ENCODE data around the gene APP.

Gene APP

DNA sequence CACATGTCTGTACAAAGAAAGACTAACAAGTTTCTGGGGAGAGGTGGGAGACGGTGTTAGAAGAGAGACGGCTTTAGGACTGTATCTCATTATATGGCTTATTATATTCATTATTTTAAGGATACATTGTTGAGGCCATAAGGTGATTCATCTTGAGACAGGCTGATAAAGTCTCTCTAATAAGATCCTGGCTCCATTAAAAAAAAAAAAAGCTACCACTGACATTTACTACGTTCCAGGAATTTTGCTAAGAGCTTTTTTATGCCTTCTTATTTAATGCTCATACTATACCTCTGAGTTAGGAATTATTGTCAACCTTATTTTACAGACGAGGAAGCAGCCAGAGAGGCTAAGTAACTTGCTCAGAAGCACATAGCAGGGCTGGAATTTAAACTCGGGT is 262.1 kb downstream of the APP start:
- no peaks in the 10 kb centered on the region for H3K27me3 ChIP-seq (ENCODE audit: insufficient read depth, poor library complexity, severe bottlenecking)
- H3K4me3 ChIP-seq (replicated peaks; ENCODE audit: insufficient read depth, low read length), result no peak overlapping the region
- no peak overlapping the region for H3K27ac ChIP-seq (replicated peaks)
- TF ChIP-seq SPI1 (IDR thresholded peaks at IDR 0.05; ENCODE audit: borderline replicate concordance, low read depth) (no peak), GABPA (IDR thresholded peaks at IDR 0.05; ENCODE audit: low read depth) (no peak), POLR2AphosphoS5 (IDR thresholded peaks at IDR 0.05; ENCODE audit: low read depth) (no peak)
- TF ChIP-seq, protein P1, sequence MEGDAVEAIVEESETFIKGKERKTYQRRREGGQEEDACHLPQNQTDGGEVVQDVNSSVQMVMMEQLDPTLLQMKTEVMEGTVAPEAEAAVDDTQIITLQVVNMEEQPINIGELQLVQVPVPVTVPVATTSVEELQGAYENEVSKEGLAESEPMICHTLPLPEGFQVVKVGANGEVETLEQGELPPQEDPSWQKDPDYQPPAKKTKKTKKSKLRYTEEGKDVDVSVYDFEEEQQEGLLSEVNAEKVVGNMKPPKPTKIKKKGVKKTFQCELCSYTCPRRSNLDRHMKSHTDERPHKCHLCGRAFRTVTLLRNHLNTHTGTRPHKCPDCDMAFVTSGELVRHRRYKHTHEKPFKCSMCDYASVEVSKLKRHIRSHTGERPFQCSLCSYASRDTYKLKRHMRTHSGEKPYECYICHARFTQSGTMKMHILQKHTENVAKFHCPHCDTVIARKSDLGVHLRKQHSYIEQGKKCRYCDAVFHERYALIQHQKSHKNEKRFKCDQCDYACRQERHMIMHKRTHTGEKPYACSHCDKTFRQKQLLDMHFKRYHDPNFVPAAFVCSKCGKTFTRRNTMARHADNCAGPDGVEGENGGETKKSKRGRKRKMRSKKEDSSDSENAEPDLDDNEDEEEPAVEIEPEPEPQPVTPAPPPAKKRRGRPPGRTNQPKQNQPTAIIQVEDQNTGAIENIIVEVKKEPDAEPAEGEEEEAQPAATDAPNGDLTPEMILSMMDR (IDR thresholded peaks at IDR 0.05; ENCODE audit: insufficient read depth, low read length), result no peak
- TF ChIP-seq, protein P2, sequence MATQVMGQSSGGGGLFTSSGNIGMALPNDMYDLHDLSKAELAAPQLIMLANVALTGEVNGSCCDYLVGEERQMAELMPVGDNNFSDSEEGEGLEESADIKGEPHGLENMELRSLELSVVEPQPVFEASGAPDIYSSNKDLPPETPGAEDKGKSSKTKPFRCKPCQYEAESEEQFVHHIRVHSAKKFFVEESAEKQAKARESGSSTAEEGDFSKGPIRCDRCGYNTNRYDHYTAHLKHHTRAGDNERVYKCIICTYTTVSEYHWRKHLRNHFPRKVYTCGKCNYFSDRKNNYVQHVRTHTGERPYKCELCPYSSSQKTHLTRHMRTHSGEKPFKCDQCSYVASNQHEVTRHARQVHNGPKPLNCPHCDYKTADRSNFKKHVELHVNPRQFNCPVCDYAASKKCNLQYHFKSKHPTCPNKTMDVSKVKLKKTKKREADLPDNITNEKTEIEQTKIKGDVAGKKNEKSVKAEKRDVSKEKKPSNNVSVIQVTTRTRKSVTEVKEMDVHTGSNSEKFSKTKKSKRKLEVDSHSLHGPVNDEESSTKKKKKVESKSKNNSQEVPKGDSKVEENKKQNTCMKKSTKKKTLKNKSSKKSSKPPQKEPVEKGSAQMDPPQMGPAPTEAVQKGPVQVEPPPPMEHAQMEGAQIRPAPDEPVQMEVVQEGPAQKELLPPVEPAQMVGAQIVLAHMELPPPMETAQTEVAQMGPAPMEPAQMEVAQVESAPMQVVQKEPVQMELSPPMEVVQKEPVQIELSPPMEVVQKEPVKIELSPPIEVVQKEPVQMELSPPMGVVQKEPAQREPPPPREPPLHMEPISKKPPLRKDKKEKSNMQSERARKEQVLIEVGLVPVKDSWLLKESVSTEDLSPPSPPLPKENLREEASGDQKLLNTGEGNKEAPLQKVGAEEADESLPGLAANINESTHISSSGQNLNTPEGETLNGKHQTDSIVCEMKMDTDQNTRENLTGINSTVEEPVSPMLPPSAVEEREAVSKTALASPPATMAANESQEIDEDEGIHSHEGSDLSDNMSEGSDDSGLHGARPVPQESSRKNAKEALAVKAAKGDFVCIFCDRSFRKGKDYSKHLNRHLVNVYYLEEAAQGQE (IDR thresholded peaks at IDR 0.05; ENCODE audit: insufficient replicate concordance, low read depth), result no peak
- no peak for DNase-seq (ENCODE audit: low read depth in 1 of 2, low spot score in 1 of 2)

DNA sequence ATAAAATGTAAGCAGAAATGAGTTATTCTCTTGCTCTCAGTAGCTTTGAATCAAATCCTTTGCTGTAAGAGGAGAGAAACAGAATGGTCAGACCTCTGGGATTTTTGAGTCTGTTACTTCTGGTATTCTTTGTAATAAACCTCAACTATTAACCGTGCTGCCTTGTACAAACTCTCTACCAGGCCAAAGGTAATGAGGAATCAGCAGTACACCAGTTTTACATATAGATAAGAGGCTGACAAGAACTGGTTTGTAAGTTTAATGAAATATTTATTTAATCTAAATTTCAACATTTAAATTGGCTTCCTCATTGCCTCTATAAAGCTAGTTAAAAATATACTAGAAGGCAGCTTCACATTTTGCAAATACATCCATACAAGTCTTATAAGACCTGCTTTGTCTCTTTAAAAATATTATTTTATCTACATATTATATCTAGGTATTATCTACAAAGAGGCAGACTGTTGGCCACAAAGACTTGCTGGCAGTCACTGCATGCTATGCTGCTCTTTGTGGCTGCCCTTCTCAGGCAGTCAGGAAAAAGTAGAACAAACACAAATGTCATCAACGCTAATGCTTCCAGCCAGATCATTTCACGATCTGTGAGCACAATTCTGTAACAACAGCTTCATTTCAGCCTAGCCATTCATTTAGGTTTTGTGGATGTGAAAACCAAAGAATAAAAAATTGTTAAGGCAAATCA is 262.8 kb downstream of the APP start:
- DNase-seq (ENCODE audit: low read depth in 1 of 2, low spot score in 1 of 2), result no peak
- Histone ChIP-seq H3K27ac (replicated peaks) (no peak overlapping the region), H3K4me3 (replicated peaks; ENCODE audit: insufficient read depth, low read length) (no peak overlapping the region), H3K27me3 (ENCODE audit: insufficient read depth, poor library complexity, severe bottlenecking) (no peaks in the 10 kb centered on the region)
- TF ChIP-seq, protein P2 (IDR thresholded peaks at IDR 0.05; ENCODE audit: insufficient replicate concordance, low read depth), result no peak
- TF ChIP-seq, protein P1 (IDR thresholded peaks at IDR 0.05; ENCODE audit: insufficient read depth, low read length), result no peak
- no peak for TF ChIP-seq GABPA (IDR thresholded peaks at IDR 0.05; ENCODE audit: low read depth)
- TF ChIP-seq POLR2AphosphoS5 (IDR thresholded peaks at IDR 0.05; ENCODE audit: low read depth), result no peak
- no peak for TF ChIP-seq SPI1 (IDR thresholded peaks at IDR 0.05; ENCODE audit: borderline replicate concordance, low read depth)

DNA sequence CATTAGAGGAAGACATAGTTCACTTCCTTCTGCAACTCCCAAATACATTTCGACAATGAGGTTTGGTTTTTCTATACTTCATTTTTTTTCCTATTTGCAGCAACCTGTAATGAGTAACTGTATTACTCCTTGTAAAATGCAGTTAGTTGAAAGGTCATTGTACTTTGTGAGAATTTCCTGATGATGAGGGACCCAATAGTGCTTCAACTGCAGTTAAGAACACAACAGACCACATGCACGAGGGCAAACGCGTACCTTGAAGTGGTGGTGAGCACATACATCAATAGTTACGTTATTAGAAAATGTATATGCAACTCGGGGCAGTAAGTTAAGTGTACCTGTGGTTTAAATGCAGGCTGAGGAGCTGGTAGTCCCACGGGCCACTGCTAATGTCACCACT is 264.0 kb downstream of the APP start:
- no peaks in the 10 kb centered on the region for H3K27me3 ChIP-seq (ENCODE audit: insufficient read depth, poor library complexity, severe bottlenecking)
- no peak overlapping the region for H3K27ac ChIP-seq (replicated peaks)
- H3K4me3 ChIP-seq (replicated peaks; ENCODE audit: insufficient read depth, low read length), result no peak overlapping the region
- TF ChIP-seq GABPA (IDR thresholded peaks at IDR 0.05; ENCODE audit: low read depth) (no peak), SPI1 (IDR thresholded peaks at IDR 0.05; ENCODE audit: borderline replicate concordance, low read depth) (no peak), POLR2AphosphoS5 (IDR thresholded peaks at IDR 0.05; ENCODE audit: low read depth) (no peak)
- TF ChIP-seq, protein P2 (IDR thresholded peaks at IDR 0.05; ENCODE audit: insufficient replicate concordance, low read depth), result no peak
- TF ChIP-seq, protein P1 (IDR thresholded peaks at IDR 0.05; ENCODE audit: insufficient read depth, low read length), result no peak
- no peak for DNase-seq (ENCODE audit: low read depth in 1 of 2, low spot score in 1 of 2)
